Tibial nerve (tissue), 4 donors: ENCODE data around the gene AKR1C4.
"Not testable (repeated sequence)": the region's sequence is repeated elsewhere in the genome, so short reads cannot be mapped to it uniquely, and the experiment has no call there.

Experiments
- EP300 ChIP-seq, 2 donors: sonication (generic); formaldehyde crosslinking; IDR thresholded peaks; one replicate each; pipeline ENCODE4 v1.6.1; 2017; ENCODE audit warnings: antibody characterized with exemption in 2 of 2, mild to moderate bottlenecking in 1 of 2
- POLR2A ChIP-seq, 2 donors: fragments of 450-650 bp; IDR thresholded peaks; one replicate each; pipeline ENCODE4 v1.6.1; 2017; ENCODE audit warnings: antibody characterized with exemption in 2 of 2, mild to moderate bottlenecking in 2 of 2, moderate library complexity in 2 of 2
- TF ChIP-seq, protein P1 (sequence below), 5 experiments: fragments of 200-600 bp in 3 of 5; fragments of 450-650 bp in 2 of 5; sonication (generic) in 3 of 5; IDR thresholded peaks; one replicate each; pipeline ENCODE4 v1.5.1; 2016 to 2019; ENCODE audit warnings: antibody characterized with exemption in 5 of 5, mild to moderate bottlenecking in 3 of 5, moderate library complexity in 2 of 5

DNA sequence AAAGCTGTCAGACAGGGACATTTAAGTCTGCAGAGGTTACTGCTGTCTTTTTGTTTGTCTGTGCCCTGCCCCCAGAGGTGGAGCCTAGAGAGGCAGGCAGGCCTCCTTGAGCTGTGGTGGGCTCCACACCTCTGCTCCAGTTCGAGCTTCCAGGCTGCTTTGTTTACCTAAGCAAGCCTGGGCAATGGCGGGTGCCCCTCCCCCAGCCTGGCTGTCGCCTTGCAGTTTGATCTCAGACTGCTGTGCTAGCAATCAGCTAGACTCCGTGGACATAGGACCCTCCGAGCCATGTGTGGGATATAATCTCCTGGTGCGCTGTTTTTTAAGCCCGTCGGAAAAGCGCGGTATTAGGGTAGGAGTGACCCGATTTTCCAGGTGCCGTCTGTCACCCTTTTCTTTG is 16.1 kb upstream of the AKR1C4 start:
- TF ChIP-seq, protein P1, sequence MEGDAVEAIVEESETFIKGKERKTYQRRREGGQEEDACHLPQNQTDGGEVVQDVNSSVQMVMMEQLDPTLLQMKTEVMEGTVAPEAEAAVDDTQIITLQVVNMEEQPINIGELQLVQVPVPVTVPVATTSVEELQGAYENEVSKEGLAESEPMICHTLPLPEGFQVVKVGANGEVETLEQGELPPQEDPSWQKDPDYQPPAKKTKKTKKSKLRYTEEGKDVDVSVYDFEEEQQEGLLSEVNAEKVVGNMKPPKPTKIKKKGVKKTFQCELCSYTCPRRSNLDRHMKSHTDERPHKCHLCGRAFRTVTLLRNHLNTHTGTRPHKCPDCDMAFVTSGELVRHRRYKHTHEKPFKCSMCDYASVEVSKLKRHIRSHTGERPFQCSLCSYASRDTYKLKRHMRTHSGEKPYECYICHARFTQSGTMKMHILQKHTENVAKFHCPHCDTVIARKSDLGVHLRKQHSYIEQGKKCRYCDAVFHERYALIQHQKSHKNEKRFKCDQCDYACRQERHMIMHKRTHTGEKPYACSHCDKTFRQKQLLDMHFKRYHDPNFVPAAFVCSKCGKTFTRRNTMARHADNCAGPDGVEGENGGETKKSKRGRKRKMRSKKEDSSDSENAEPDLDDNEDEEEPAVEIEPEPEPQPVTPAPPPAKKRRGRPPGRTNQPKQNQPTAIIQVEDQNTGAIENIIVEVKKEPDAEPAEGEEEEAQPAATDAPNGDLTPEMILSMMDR (IDR thresholded peaks at IDR 0.05), result not testable (repeated sequence)
- TF ChIP-seq EP300, POLR2A (IDR thresholded peaks at IDR 0.05): not testable (repeated sequence)
